ENCODE measurements around the gene CPHXL2.
A peak's percentile ranks its signal among the peaks of the same experiment; 100 is the strongest.

Gene CPHXL2

GRCh38 chr16:75676909-75677308, at the start of gene CPHXL2:
CPHXL2 (minus strand) TSS chr16:75677009; CDS start chr16:75676999, 10 bp downstream.
- DNase-seq: no peak

DNA sequence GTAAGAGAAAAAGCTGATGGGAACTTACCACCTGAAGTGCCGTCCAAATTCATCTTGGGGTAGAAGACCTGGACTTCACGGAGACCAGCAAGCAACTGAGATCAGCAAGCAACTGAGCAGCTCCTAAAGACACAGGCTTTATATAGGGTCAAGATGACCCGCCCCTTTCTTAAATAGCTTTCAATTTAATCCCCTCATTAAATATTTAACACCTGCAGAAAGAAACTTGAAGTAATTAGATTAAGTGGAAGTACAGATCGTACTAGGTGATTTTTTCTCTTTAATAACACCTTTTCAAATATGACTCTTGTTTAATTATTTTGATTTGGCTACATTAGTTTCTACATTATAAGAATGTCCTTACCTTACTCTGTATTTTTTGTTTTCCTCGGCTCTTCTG, 49.6 kb upstream of the CPHXL2 start, which contains the start of gene CPHXL:
TSS of gene CPHXL (minus strand) at position 101 of the 400 bp plus-strand sequence. CDS start at position 53, 48 bp downstream.
- no peak for DNase-seq

- no peak for DNase-seq
Measured at GRCh38 chr16:75718452-75718851, 41.6 kb upstream of the CPHXL2 start.

DNA sequence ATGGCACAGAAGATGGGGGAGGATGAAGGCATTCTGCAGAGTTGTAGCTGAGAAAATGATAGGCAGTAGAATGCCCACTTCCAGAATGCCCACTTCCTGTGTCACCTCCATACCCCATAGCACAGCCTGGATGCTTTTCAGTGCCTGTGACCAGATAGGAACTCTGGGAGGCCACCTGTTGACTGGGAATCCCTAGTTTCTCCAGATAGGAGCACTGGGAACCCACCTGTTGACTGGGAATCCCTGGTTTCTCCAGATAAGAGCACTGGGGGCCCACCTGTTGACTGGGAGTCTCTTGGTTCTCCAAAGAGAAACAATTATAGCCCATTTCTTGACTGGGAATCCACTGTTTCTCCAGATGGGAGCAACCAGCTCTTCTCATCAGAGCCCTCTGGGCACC, 37.9 kb upstream of the CPHXL2 start:
- no peak for DNase-seq

- no peak for DNase-seq
Measured at GRCh38 chr16:75710344-75710743, 33.5 kb upstream of the CPHXL2 start.

DNA sequence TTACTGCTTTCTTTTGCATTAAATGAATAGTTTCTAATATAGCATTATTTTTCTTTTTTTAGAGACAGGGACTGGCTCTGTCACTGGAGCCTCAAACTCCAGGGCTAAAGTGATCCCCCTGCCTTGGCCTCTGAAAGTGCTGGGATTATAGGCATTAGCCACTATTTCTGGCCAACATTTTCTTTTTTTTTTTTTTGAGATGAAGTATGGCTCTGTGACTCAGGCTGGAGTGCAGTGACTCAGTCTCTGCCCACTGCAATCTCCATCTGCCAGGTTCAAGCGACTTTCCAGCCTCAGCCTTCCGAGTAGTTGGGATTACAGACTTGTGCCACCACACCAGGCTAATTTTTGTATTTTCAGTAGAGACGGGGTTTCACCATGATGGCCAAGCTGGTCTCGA, 26.5 kb upstream of the CPHXL2 start:
- no peak for DNase-seq

GRCh38 chr16:75702242-75702641, 25.4 kb upstream of the CPHXL2 start:
- DNase-seq: no peak

GRCh38 chr16:75701361-75701760, 24.6 kb upstream of the CPHXL2 start, which contains the start of gene DUXB:
DUXB (minus strand) TSS chr16:75701461; CDS start chr16:75701418, 43 bp downstream.
- no peak for DNase-seq

DNA sequence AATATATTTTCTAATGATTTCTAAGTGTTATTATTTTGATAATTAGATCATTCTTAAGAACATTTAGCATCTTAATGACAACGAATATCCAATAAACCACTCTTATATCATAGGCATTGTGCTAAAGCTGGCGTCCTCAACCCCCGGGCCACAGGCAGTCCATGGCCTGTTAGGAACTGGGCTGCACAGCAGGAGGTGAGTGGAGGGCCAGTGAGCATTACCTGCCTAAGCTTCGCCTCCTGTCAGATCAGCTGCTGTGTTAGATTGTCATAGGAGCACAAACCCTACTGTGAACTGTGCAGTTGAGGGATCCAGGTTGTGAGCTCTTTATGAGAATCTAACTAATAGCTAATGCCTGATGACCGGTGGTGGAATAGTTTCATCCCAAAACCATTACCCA, 20.8 kb upstream of the CPHXL2 start:
- no peak for DNase-seq

DNA sequence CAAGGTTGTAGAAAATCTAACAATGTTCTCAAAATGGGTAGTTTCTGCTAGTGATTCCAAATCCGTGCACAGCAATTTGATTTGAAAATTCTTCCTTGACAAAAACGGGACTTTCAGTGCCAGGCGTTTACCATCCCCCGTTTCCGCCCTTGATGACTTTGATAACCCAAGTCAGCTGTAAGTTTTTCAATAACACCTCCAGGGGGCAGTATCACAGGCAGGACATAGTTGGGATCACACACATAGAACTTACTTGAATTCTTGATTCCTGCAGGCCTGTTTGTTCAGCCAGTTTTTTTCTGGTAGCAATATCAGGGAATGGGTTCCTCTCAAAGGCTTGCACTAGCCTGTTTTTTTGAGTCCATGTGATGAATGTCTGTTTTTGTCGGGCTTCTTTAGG, 18.9 kb upstream of the CPHXL2 start:
- DNase-seq: no peak

DNA sequence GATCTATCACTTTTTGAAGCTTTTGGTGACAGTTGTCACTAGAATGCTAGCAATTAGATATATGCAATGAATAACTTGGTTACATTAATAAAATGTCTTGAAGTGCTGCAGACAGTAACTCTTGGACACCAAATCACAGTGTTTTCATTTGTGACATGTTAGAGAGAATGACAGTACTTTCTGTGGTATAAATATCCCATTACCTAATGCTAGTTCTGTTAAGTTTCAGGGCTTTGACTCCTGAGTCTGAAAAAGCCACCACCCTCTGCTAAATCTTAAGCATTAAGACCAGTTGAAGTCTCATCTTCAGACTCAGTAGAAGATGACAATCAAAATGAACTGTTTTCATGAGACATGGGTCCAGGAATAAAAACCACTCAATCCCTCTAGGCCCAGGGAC, 10.6 kb upstream of the CPHXL2 start:
- no peak for DNase-seq

GRCh38 chr16:75682308-75682707, 5.5 kb upstream of the CPHXL2 start:
- no peak for DNase-seq

GRCh38 chr16:75679366-75679765, 2.6 kb upstream of the CPHXL2 start:
- DNase-seq: no peak

- no peak for DNase-seq
Measured at GRCh38 chr16:75667503-75667902, 9.3 kb downstream of the CPHXL2 start.

DNA sequence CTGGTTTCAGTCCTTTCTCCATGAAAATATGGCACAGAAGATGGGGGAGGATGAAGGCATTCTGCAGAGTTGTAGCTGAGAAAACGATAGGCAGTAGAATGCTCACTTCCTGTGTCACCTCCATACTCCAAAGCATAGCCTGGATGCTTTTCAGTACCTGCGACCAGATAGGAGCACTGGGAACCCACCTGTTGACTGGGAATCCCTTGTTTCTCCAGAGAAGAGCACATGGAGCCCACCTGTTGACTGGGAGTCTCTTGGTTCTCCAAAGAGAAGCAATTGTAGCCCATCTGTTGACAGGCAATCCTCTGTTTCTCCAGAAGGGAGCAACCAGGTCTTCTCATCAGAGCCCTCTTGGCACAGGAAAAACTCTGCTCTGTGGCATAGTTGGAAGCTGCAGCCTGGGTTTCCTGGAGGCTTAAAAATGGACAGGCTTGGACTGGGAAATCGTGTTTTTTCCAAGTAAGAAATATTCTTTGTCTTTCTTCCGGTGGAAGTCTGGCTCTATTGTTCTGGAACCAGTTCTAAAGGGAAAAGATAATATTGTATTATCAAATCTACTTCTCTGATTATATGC, 16.0 kb downstream of the CPHXL2 start:
- no peak for DNase-seq

DNA sequence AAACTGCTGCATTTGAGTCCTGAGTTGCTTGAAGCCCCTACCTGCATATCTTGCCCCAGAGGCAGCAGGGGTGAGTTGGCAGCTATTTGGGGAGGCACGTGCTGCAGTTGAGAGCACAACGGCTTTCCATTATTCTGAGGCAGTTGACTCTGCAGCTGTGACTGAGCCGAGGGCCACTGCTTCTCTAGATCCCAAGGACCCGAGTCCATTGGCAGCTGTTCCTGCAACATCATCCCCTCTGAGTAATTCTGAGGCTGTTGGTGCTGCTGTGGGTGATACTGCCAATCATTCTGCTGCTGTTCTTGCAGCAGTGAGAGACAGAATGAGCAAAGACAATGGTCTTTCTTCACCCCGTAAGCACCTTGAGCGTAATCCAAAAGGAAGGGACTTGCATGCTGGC, 16.5 kb downstream of the CPHXL2 start:
- no peak for DNase-seq

- DNase-seq: no peak
Measured at GRCh38 chr16:75658175-75658574, 18.6 kb downstream of the CPHXL2 start.

DNA sequence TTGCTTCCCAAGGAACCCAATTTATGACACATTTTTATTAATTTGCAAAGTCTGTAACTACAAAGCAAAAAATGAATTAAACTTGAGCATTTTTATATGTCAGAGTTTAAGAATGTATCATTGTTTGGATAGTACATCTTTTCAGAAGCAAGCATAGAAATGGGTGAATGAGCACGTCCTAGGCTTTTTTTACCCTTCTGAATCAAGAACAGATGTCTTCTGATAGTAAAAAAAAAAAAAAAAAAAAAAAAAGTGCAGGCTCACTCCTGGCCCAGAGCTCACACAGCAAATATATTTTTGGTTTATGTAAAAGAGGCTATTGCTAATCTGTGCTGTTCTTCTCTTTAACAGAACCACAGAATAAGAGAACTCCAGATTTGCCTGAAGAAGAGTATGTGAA, 22.9 kb downstream of the CPHXL2 start:
- no peak for DNase-seq

DNA sequence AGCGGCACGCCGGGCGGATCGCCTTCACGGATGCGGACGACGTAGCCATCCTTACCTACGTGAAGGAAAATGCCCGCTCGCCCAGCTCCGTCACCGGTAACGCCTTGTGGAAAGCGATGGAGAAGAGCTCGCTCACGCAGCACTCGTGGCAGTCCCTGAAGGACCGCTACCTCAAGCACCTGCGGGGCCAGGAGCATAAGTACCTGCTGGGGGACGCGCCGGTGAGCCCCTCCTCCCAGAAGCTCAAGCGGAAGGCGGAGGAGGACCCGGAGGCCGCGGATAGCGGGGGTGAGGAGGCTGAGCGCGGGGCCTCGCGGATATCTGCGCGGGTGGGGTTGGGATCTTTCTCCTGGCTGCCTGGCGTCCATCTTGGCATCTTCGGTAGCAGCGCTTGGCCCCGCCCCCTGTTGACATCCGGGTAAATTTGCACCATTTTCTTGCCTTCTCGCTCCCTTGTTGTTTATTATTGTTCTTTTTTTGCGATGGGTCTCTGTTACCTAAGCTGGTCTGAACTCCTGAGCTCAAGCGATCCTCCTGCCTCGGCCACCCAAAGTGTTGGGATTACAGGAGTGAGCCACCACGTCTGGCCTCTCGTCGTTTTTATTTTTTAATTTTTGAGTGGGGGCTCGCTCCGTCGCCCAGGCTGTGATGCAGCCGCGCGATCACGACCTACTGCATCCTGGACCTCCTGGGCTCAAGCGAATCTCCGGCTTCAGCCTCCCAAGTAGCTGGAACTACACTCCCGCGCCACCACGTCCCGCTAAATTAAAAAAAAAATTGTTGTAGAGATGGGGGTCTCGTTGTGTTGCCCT, 28.3 kb downstream of the CPHXL2 start:
- peak; percentile 5 for DNase-seq

GRCh38 chr16:75647492-75648264, 29.1 kb downstream of the CPHXL2 start, which contains the start of the genes KARS1 and TERF2IP:
KARS1 (minus strand) TSS chr16:75647665; CDS start chr16:75647639, 26 bp downstream.
TERF2IP (plus strand) TSS chr16:75647773; CDS start chr16:75647883, 110 bp downstream.
- DNase-seq: peak; percentile 80

DNA sequence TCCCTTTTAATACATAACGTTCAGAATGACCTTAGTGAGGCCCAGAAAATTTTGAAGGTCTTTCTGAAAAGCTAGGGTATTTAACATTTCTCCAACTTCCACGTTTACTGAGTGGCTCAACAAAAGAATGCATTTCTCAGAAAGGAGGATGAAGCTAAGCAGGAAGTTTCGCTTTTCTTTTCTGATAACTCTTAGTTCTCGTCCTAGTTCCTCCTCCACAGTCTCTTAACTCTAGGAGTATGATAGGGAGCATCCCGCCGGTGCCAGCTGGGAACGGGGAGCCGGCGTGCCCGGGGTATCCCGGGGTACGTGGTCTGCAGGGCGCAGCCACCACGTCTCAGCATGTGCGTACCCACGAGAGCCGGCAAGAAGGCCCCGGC, 29.7 kb downstream of the CPHXL2 start:
- DNase-seq: no peak

GRCh38 chr16:75644240-75645012, 32.4 kb downstream of the CPHXL2 start:
- DNase-seq: no peak

DNA sequence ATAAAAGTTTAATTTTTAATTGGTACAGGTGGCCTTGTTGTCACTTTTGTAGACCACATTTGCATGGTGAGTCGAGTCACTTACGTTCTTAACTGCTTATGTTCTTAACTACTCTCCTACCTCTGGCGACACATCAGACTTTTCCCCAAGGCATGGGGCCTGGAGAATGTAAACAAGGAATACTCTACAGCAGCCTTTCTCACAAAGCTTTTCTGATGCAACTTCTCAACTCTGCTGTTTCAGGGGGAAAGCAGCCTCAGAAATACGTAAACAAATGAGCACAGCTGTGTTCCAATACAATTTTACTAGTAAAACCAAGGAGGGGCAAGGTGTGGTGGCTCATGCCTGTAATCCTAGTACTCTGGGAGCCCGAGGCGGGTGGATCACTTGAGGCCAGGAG, 36.2 kb downstream of the CPHXL2 start:
- DNase-seq: no peak

All from GDM1 (cell line).